CD4-positive, alpha-beta memory T cell (primary cell): ENCODE data around the gene FRMD4B. TPM values are rescaled to one million over a fixed set of nuclear protein-coding genes. Genes with fewer than 3 reads are reported as not detected.

Source experiments
- CTCF ChIA-PET: fragments of 350-600 bp; sonication (Branson Sonifier 250); formaldehyde crosslinking; loops from one replicate; lab custom pipeline; 2021; ENCODE audit warnings: inconsistent platforms; ENCODE audit not compliant: partially characterized antibody; lab: Charles Lee
- POLR2A ChIA-PET: fragments of 350-600 bp; sonication (Branson Sonifier 250); formaldehyde crosslinking; loops from one replicate; lab custom pipeline; 2021; ENCODE audit not compliant: partially characterized antibody; lab: Charles Lee
- DNase-seq, 5 donors: peaks; one replicate each; pipeline versions ENCODE4 v3.0.0 to v3.0.0-alpha.2; 2020 to 2022; ENCODE audit warnings: mixed read lengths in 1 of 5
- H3K27ac ChIP-seq: one replicate; pipeline ENCODE4 v1.7.0; 2013; ENCODE audit warnings: low read depth, low read length
- H3K27me3 ChIP-seq: 2 replicates; pipeline ENCODE4 v1.7.0; 2013; ENCODE audit warnings: mild to moderate bottlenecking, low read length, moderate library complexity; ENCODE audit not compliant: insufficient read depth
- H3K36me3 ChIP-seq: 2 replicates; pipeline ENCODE4 v1.7.0; 2013; ENCODE audit warnings: mild to moderate bottlenecking, low read length, moderate library complexity; ENCODE audit not compliant: insufficient read depth
- H3K4me1 ChIP-seq: 2 replicates; pipeline ENCODE4 v1.7.0; 2013; ENCODE audit warnings: mild to moderate bottlenecking, low read length, moderate library complexity; ENCODE audit not compliant: insufficient read depth
- H3K4me3 ChIP-seq, 2 donors: one replicate each; pipeline ENCODE4 v1.7.0; 2013; ENCODE audit warnings: low read length in 2 of 2, mild to moderate bottlenecking in 1 of 2
- H3K9me3 ChIP-seq, 2 donors: one replicate each; pipeline ENCODE4 v1.7.0; 2013; ENCODE audit warnings: low read length in 2 of 2, control low read depth in 1 of 2; ENCODE audit not compliant: control insufficient read depth in 1 of 2
- H3K27ac Mint-ChIP-seq, 7 donors: one replicate each; pipeline ENCODE4 v1.8.0; 2020 to 2021; ENCODE audit warnings: mixed read lengths in 7 of 7, mild to moderate bottlenecking in 6 of 7, inconsistent platforms in 3 of 7, moderate library complexity in 3 of 7
- H3K27me3 Mint-ChIP-seq, 2 donors: one replicate each; pipeline ENCODE4 v1.8.0; 2020 to 2021; ENCODE audit warnings: mixed read lengths in 2 of 2
- H3K36me3 Mint-ChIP-seq, 2 donors: one replicate each; pipeline ENCODE4 v1.8.0; 2020 to 2021; ENCODE audit warnings: mixed read lengths in 2 of 2, inconsistent platforms in 1 of 2, mild to moderate bottlenecking in 1 of 2
- H3K4me1 Mint-ChIP-seq, 4 donors: one replicate each; pipeline ENCODE4 v1.8.0; 2020 to 2021; ENCODE audit warnings: mixed read lengths in 4 of 4, mild to moderate bottlenecking in 1 of 4
- H3K4me3 Mint-ChIP-seq, 8 donors: one replicate each; pipeline ENCODE4 v1.8.0; 2020 to 2021; ENCODE audit warnings: mixed read lengths in 8 of 8, mild to moderate bottlenecking in 7 of 8, moderate library complexity in 6 of 8, inconsistent platforms in 3 of 8
- H3K9me3 Mint-ChIP-seq, 8 donors: one replicate each; pipeline ENCODE4 v1.8.0; 2020 to 2021; ENCODE audit warnings: mixed read lengths in 8 of 8, mild to moderate bottlenecking in 5 of 8, inconsistent platforms in 3 of 8, moderate library complexity in 1 of 8
- intact Hi-C: fragments of 100-400 bp; cut with micrococcal nuclease; formaldehyde crosslinking; loops from one replicate; pipeline ENCODE4 v1.15.1; 2023
- polyA plus RNA-seq, 2 donors: library from polyadenylated mRNA; unstranded; fragments of 300-500 nt; fragmentation: Illumina TruSeq; gene quantifications; one replicate each; pipeline ENCODE4 v1.2.3, GENCODE V29; 2021
- total RNA-seq, 2 experiments: library from RNA; stranded (reverse); gene quantifications; one replicate each; pipeline ENCODE4 v1.2.3, GENCODE V29; 2021

The FRMD4B gene
- total and polyA plus RNA-seq, 4 experiments from 2014 or later: 3.1 to 18.3 (median 13.5) TPM

GRCh38 chr3:69212411-69213160 lies 173.3 kb downstream of the FRMD4B start:
- CTCF ChIA-PET: interaction anchor here (0.6 to 1.2 kb wide), 4 partner anchors 13 to 715 kb away, joined by 3 read pairs; no protein-coding TSS in a partner anchor
- Histone ChIP-seq H3K27ac (no peak overlapping the region), H3K9me3 (no peaks in the 10 kb centered on the region), H3K36me3 (no peaks in the 10 kb centered on the region), H3K4me1 (peaks cover 7% of the 10 kb centered on the region), H3K27me3 (no peaks in the 10 kb centered on the region), H3K4me3 (no peak overlapping the region)
- POLR2A ChIA-PET: interaction anchor here (2.0 kb wide), 1 partner anchor 12 kb away, joined by 7 read pairs; no protein-coding TSS in a partner anchor
- Mint-ChIP-seq H3K36me3 (peaks cover 0 to 18% of the 10 kb centered on the region in 2 donors), H3K27me3 (no peaks in the 10 kb centered on the region), H3K27ac (peak overlapping the region in 4 of 7 donors; percentile 16 to 79 (median 70)), H3K9me3 (no peaks in the 10 kb centered on the region), H3K4me3 (peak overlapping the region in 2 of 8 donors; percentile 18 to 54), H3K4me1 (peaks cover 8 to 22% (median 17%) of the 10 kb centered on the region in 4 donors)
- peak in 1 of 5 donors; percentile 10 for DNase-seq
- intact Hi-C loops: loop anchor here (1.0 kb wide), 1 partner anchor 13 kb away; no protein-coding TSS in a partner anchor

GRCh38 chr3:69210068-69210730 lies 175.7 kb downstream of the FRMD4B start:
- Mint-ChIP-seq H3K4me3 (no peak overlapping the region), H3K27me3 (no peaks in the 10 kb centered on the region), H3K27ac (peak overlapping the region in 1 of 7 donors; percentile 18), H3K36me3 (peaks cover 0 to 18% of the 10 kb centered on the region in 2 donors), H3K4me1 (peaks cover 11 to 37% (median 29%) of the 10 kb centered on the region in 4 donors), H3K9me3 (no peaks in the 10 kb centered on the region)
- CTCF ChIA-PET: interaction anchor here (0.6 to 1.8 kb wide), 3 partner anchors 8 to 33 kb away, joined by 3 to 4 read pairs (median 4); no protein-coding TSS in a partner anchor
- intact Hi-C loops: no loop called here
- DNase-seq: no peak
- no peak overlapping the region for H3K4me3 ChIP-seq
- H3K4me1 ChIP-seq: peaks cover 21% of the 10 kb centered on the region
- H3K27ac ChIP-seq: no peak overlapping the region
- POLR2A ChIA-PET: interaction anchor here (1.7 to 2.6 kb wide), 2 partner anchors 10 to 11 kb away, joined by 4 to 7 read pairs; no protein-coding TSS in a partner anchor
- H3K27me3 ChIP-seq: no peaks in the 10 kb centered on the region
- H3K9me3 ChIP-seq: no peaks in the 10 kb centered on the region
- H3K36me3 ChIP-seq: no peaks in the 10 kb centered on the region

GRCh38 chr3:69209413-69209812 lies 176.5 kb downstream of the FRMD4B start:
- no peak for DNase-seq
- ChIA-PET CTCF (interaction anchor here (0.8 to 1.8 kb wide), 3 partner anchors 9 to 97 kb away, joined by 3 to 4 read pairs (median 4); no protein-coding TSS in a partner anchor), POLR2A (interaction anchor here (1.7 to 2.6 kb wide), 2 partner anchors 9 to 10 kb away, joined by 4 to 7 read pairs; no protein-coding TSS in a partner anchor)
- Mint-ChIP-seq H3K27ac (peak overlapping the region in 1 of 7 donors; percentile 55), H3K4me3 (no peak overlapping the region), H3K27me3 (no peaks in the 10 kb centered on the region), H3K4me1 (peaks cover 14 to 40% (median 32%) of the 10 kb centered on the region in 4 donors), H3K36me3 (peaks cover 0 to 18% of the 10 kb centered on the region in 2 donors), H3K9me3 (no peaks in the 10 kb centered on the region)
- no peaks in the 10 kb centered on the region for H3K36me3 ChIP-seq
- no peaks in the 10 kb centered on the region for H3K27me3 ChIP-seq
- H3K4me3 ChIP-seq: no peak overlapping the region
- intact Hi-C loops: no loop called here
- no peaks in the 10 kb centered on the region for H3K9me3 ChIP-seq
- peaks cover 21% of the 10 kb centered on the region for H3K4me1 ChIP-seq
- H3K27ac ChIP-seq: no peak overlapping the region

GRCh38 chr3:69207031-69207430 lies 178.9 kb downstream of the FRMD4B start:
- Mint-ChIP-seq H3K27me3 (no peaks in the 10 kb centered on the region), H3K36me3 (peaks cover 0 to 5% of the 10 kb centered on the region in 2 donors), H3K9me3 (no peaks in the 10 kb centered on the region), H3K4me1 (peaks cover 10 to 31% (median 26%) of the 10 kb centered on the region in 4 donors), H3K4me3 (no peak overlapping the region), H3K27ac (no peak overlapping the region)
- Histone ChIP-seq H3K36me3 (no peaks in the 10 kb centered on the region), H3K4me3 (no peak overlapping the region), H3K9me3 (no peaks in the 10 kb centered on the region), H3K4me1 (peaks cover 14% of the 10 kb centered on the region), H3K27ac (no peak overlapping the region), H3K27me3 (no peaks in the 10 kb centered on the region)
- POLR2A ChIA-PET: interaction anchor here (2.6 kb wide), 1 partner anchor 8 kb away, joined by 12 read pairs; no protein-coding TSS in a partner anchor
- DNase-seq: no peak
- CTCF ChIA-PET: interaction anchor here (0.9 to 1.0 kb wide), 2 partner anchors 28 to 87 kb away, joined by 3 read pairs; no protein-coding TSS in a partner anchor
- intact Hi-C loops: no loop called here

DNA sequence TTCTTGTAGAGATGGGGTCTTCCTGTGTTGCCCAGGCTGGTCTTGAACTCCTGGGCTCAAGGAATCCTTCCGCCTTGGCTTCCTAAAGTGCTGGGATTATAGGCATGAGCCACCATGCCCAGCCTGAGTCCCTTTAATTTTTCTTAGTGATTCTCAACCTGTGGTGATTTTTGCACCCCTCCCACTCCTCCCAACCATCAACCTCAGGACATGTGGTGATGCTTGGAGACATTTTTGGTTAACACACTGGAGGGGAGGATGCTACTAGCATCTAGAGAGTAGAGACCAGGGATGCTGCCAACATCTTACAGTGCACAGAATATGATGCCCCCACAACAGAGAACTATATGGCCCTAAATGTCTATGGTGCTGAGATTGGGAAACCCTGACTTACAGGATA lies 180.5 kb downstream of the FRMD4B start:
- H3K4me3 Mint-ChIP-seq: peak overlapping the region in 1 of 8 donors; percentile 53
- Histone ChIP-seq H3K4me1 (peaks cover 20% of the 10 kb centered on the region), H3K9me3 (no peaks in the 10 kb centered on the region), H3K27ac (no peak overlapping the region), H3K36me3 (no peaks in the 10 kb centered on the region), H3K27me3 (no peaks in the 10 kb centered on the region), H3K4me3 (no peak overlapping the region)
- peak overlapping the region in 3 of 7 donors; percentile 21 to 68 (median 59) for H3K27ac Mint-ChIP-seq
- ChIA-PET POLR2A (no interaction called here), CTCF (no interaction called here)
- no peak for DNase-seq
- H3K27me3 Mint-ChIP-seq: no peaks in the 10 kb centered on the region
- H3K9me3 Mint-ChIP-seq: no peaks in the 10 kb centered on the region
- intact Hi-C loops: no loop called here
- H3K4me1 Mint-ChIP-seq: peaks cover 16 to 38% (median 24%) of the 10 kb centered on the region in 4 donors
- peaks cover 0 to 5% of the 10 kb centered on the region in 2 donors for H3K36me3 Mint-ChIP-seq

DNA sequence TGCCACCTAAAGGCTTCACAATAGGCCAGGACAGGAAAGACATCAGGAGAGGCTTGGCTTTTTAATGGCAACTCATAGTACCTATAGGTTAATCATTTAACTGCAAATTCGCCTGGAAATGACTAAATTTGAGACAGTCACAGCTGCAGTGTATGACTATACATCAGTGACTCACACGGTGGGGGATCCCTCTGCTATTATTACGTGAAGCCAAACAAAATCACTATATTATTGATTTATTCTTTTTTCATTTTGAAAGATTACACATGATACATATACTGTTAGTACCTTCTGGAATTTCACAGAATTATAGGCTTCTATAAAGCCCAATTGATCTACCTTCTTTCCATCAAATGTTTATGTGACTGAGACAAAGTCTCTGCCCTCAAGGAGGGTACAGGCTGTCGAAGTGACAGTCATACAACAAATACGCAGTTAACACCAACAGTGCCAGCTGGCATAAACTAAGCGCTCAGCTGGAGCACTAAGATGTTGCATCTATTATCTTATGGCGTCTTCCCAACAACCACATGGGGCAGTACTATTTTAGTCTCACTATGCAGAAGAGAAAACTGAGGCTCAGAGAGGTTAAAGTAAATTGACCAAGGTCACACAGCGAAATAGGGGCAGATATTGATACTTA lies 181.5 kb downstream of the FRMD4B start:
- Mint-ChIP-seq H3K4me3 (peak overlapping the region in 1 of 8 donors; percentile 7), H3K4me1 (peaks cover 17 to 46% (median 29%) of the 10 kb centered on the region in 4 donors), H3K27ac (peak overlapping the region in 5 of 7 donors; percentile 29 to 87 (median 75)), H3K9me3 (no peaks in the 10 kb centered on the region), H3K36me3 (peaks cover 0 to 8% of the 10 kb centered on the region in 2 donors), H3K27me3 (no peaks in the 10 kb centered on the region)
- H3K4me3 ChIP-seq: no peak overlapping the region
- POLR2A ChIA-PET: interaction anchor here (0.5 kb wide), 2 partner anchors 118 to 131 kb away, joined by 3 read pairs; no protein-coding TSS in a partner anchor
- no peak overlapping the region for H3K27ac ChIP-seq
- DNase-seq: no peak
- CTCF ChIA-PET: no interaction called here
- intact Hi-C loops: no loop called here
- H3K9me3 ChIP-seq: no peaks in the 10 kb centered on the region
- peaks cover 22% of the 10 kb centered on the region for H3K4me1 ChIP-seq
- no peaks in the 10 kb centered on the region for H3K27me3 ChIP-seq
- no peaks in the 10 kb centered on the region for H3K36me3 ChIP-seq
